HL-60/S4 (cell line): Measurements from ENCODE around the gene RNPEPL1.
"Not testable (repeated sequence)": the region's sequence is repeated elsewhere in the genome, so short reads cannot be mapped to it uniquely, and the experiment has no call there.

Experiments used
- in situ Hi-C: fragments of 300-500 bp; cut with MboI; formaldehyde crosslinking; loops from 2 replicates; pipeline ENCODE4 v1.14.3; 2022; ENCODE audit warnings: low sequenced_read_pairs

Gene RNPEPL1

GRCh38 chr2:240601831-240602160, 33.5 kb downstream of the RNPEPL1 start:
- in situ Hi-C loops, result no loop called here

GRCh38 chr2:240602266-240603050, 34.2 kb downstream of the RNPEPL1 start:
- in situ Hi-C loops, result no loop called here

- in situ Hi-C loops, result no loop called here
These were observed 35.0 kb downstream of the RNPEPL1 start for GRCh38 chr2:240603081-240603835.

- in situ Hi-C loops, result no loop called here
These were observed 35.6 kb downstream of the RNPEPL1 start for GRCh38 chr2:240603846-240604245.

GRCh38 chr2:240604291-240604938, 36.1 kb downstream of the RNPEPL1 start:
- in situ Hi-C loops, result no loop called here

GRCh38 chr2:240604939-240605716, 36.8 kb downstream of the RNPEPL1 start:
- in situ Hi-C loops, result no loop called here

GRCh38 chr2:240605867-240606743, 37.8 kb downstream of the RNPEPL1 start:
- in situ Hi-C loops, result no loop called here

- in situ Hi-C loops, result no loop called here
These were observed 43.4 kb downstream of the RNPEPL1 start for GRCh38 chr2:240611601-240612210.

- in situ Hi-C loops, result no loop called here
These were observed 45.5 kb downstream of the RNPEPL1 start for GRCh38 chr2:240613781-240614180.

GRCh38 chr2:240614391-240614790, 46.1 kb downstream of the RNPEPL1 start:
- in situ Hi-C loops, result no loop called here

- in situ Hi-C loops, result no loop called here
These were observed 47.1 kb downstream of the RNPEPL1 start for GRCh38 chr2:240615396-240615795.

- in situ Hi-C loops, result no loop called here
These were observed 47.7 kb downstream of the RNPEPL1 start for GRCh38 chr2:240615820-240616547.

- in situ Hi-C loops, result not testable (repeated sequence)
These were observed 48.8 kb downstream of the RNPEPL1 start for GRCh38 chr2:240616860-240617666.

- in situ Hi-C loops, result no loop called here
These were observed 50.5 kb downstream of the RNPEPL1 start for GRCh38 chr2:240618776-240619175.

GRCh38 chr2:240619506-240620148, 51.3 kb downstream of the RNPEPL1 start:
- in situ Hi-C loops, result no loop called here

GRCh38 chr2:240620149-240620731, 52.0 kb downstream of the RNPEPL1 start:
- in situ Hi-C loops, result no loop called here

- in situ Hi-C loops, result no loop called here
These were observed 52.6 kb downstream of the RNPEPL1 start for GRCh38 chr2:240620859-240621258.
